K562 (cell line): ENCODE data around the gene RPRD1B. TPM values are rescaled to one million over a fixed set of nuclear protein-coding genes. Genes with fewer than 3 reads are reported as not detected.

Experiments used
- MAFG ChIP-seq: fragments of 450-650 bp; conservative IDR thresholded peaks from 2 replicates; pipeline ENCODE4 v1.6.1; 2016; ENCODE audit warnings: missing genetic modification characterization, missing compliant biosample characterization
- ZNF217 ChIP-seq: sonication (generic); formaldehyde crosslinking; IDR thresholded peaks from 2 replicates; pipeline ENCODE4 v1.8.0; 2022; ENCODE audit warnings: mild to moderate bottlenecking, missing genetic modification reagents
- polyA plus RNA-seq, 8 experiments: library from polyadenylated mRNA; depleted of rRNA in 4 of 8; stranded (reverse) in 5 of 8; unstranded in 3 of 8; fragments of >200 nt; fragmentation: Nextera tagmentation in 2 of 8; fragmentation: Illumina TruSeq in 1 of 8; extraction: Ambion mirVana in 2 of 8; extraction: Trizol in 1 of 8; gene quantifications; 2 replicates each; pipeline versions ENCODE4 v1.2.1 to v1.2.3, GENCODE V29; 2011 to 2014; ENCODE audit warnings: inconsistent platforms in 1 of 8, missing spikeins in 1 of 8
- total RNA-seq, 7 experiments: library from RNA; depleted of rRNA in 6 of 7; stranded (reverse); fragments of >200 nt in 6 of 7; fragmentation: Illumina TruSeq in 2 of 7; extraction: Trizol in 2 of 7; gene quantifications; 2 replicates each; pipeline versions ENCODE4 v1.2.1 to v1.2.3, GENCODE V29; 2011 to 2021; ENCODE audit warnings: low replicate concordance in 1 of 7
- TF ChIP-seq, protein P1 (sequence below), 2 experiments: fragments of 450-650 bp; IDR thresholded peaks; 2 replicates each; pipeline ENCODE4 v1.6.1; 2016; ENCODE audit warnings: mild to moderate bottlenecking in 2 of 2, borderline replicate concordance in 1 of 2, low read depth in 1 of 2, moderate library complexity in 1 of 2

RPRD1B gene
- total and polyA plus RNA-seq, 9 of the 15 experiments (the other 6 are each of a cell fraction or from before 2014, with no cell fraction given): 5.5 to 43.0 (median 24.4) TPM

GRCh38 chr20:38089500-38089899 lies 56.0 kb downstream of the RPRD1B start (continued):
- TF ChIP-seq, protein P1, sequence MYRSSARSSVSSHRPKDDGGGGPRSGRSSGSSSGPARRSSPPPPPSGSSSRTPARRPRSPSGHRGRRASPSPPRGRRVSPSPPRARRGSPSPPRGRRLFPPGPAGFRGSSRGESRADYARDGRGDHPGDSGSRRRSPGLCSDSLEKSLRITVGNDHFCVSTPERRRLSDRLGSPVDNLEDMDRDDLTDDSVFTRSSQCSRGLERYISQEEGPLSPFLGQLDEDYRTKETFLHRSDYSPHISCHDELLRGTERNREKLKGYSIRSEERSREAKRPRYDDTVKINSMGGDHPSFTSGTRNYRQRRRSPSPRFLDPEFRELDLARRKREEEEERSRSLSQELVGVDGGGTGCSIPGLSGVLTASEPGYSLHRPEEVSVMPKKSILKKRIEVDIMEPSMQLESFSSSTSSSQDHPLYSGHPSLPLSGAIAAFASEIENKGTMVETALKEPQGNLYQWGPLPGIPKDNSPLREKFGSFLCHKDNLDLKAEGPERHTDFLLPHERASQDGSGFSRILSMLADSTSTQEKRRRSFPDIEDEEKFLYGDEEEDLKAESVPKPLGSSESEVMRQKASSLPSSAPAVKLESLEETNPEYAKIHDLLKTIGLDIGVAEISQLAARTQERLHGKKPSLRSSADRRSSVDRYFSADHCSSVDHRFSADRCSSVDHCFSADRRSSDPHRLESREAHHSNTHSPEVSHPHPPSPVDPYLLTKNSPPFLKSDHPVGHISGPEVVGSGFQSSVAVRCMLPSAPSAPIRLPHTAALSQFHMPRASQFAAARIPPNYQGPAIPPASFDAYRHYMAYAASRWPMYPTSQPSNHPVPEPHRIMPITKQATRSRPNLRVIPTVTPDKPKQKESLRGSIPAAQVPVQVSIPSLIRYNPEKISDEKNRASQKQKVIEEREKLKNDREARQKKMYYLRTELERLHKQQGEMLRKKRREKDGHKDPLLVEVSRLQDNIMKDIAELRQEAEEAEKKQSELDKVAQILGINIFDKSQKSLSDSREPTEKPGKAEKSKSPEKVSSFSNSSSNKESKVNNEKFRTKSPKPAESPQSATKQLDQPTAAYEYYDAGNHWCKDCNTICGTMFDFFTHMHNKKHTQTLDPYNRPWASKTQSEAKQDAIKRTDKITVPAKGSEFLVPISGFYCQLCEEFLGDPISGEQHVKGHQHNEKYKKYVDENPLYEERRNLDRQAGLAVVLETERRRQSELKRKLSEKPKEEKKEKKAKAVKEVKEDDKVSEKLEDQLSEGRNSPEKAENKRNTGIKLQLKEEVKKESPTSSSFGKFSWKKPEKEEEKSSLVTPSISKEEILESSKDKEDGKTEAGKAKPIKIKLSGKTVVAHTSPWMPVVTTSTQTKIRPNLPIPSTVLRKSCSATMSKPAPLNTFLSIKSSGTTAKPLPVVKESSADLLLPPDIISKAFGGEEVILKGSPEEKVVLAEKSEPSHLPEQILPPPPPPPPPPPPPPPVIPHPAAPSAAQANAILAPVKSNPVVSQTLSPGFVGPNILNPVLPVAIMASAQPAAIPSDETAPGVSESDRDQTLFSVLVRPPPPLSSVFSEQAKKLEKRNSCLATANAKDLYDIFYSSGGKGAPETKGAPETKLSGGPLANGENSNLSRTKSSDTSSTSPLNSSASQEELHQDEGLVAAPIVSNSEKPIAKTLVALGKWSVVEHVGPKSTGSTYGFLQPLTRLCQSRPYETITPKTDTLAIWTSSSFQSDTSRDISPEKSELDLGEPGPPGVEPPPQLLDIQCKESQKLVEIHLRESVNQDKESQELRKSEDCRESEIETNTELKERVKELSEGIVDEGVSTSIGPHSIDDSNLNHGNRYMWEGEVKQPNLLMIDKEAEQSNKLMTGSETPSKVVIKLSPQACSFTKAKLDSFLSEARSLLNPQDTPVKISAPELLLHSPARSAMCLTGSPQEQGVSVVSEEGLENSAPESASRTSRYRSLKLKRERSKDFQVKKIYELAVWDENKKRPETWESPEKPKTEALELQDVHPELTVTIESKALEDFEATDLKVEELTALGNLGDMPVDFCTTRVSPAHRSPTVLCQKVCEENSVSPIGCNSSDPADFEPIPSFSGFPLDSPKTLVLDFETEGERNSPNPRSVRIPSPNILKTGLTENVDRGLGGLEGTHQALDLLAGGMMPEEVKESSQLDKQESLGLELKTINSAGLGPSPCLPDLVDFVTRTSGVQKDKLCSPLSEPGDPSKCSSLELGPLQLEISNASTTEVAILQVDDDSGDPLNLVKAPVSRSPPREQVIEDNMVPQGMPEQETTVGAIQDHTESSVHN (IDR thresholded peaks at IDR 0.05; ENCODE audit: borderline replicate concordance in 1 of 2, low read depth in 1 of 2): no peak
- no peak for TF ChIP-seq MAFG (tag)
- TF ChIP-seq ZNF217 (CRISPR knock-in tag): no peak
- TF ChIP-seq, all 486 proteins: peak for 0
